GM18870 (cell line): ENCODE data around the gene XXYLT1.
"Not testable (repeated sequence)": the region's sequence is repeated elsewhere in the genome, so short reads cannot be mapped to it uniquely, and the experiment has no call there.

Source experiments
- ATAC-seq: cut with Tn5 transposase; IDR thresholded peaks from one replicate; pipeline ENCODE4 v1.9.1; 2021; ENCODE audit warnings: moderate library complexity; ENCODE audit not compliant: unreplicated experiment

The XXYLT1 gene

GRCh38 chr3:195187609-195188425 is 83.1 kb downstream of the XXYLT1 start:
- no peak for ATAC-seq

DNA sequence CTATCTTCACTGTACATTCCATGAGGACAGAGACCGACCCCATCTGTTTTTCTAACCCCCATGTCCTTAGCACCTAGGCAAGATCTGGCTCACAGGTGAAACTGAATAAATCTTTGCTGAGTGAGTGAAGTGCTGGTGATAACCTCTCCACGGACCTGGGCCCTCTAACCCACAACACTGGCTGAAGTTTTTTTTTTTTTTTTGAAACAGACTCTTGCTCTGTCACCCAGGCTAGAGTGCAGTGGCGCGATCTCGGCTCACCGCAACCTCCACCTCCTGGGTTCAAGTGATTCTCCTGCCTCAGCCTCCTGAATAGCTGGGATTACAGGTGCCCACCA is 84.3 kb downstream of the XXYLT1 start:
- not testable (repeated sequence) for ATAC-seq

DNA sequence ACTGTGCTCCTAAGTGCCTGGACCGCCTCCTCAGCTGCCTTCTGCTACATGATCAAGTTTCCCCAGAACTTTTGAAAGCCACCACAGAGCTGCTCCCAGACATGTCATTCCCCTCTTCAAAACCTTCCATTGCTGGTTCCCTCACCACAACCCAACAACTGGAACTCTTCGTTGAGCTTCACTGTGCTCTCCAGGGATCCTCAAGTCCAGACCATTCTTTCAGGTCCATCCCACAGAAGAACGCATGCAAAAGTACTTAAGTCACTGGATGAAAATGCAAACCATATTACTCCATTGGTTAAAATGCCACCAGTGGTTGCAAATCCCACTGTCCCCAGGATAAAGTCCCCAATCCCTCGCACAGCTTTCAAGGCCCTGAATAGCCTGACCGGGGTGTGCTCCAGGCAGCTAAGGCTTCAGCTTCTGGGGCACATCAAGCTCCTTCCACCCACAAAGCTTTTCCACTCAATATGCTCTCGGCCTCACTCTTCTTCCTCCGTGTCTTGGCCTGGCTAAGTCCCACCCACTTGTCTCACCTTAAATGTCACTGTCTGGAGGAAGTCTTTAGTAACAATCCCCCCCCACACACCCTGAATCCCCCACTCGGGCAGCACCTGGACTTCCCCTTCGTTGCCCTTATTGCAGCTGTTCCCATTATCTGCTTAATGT is 84.8 kb downstream of the XXYLT1 start:
- ATAC-seq: no peak

DNA sequence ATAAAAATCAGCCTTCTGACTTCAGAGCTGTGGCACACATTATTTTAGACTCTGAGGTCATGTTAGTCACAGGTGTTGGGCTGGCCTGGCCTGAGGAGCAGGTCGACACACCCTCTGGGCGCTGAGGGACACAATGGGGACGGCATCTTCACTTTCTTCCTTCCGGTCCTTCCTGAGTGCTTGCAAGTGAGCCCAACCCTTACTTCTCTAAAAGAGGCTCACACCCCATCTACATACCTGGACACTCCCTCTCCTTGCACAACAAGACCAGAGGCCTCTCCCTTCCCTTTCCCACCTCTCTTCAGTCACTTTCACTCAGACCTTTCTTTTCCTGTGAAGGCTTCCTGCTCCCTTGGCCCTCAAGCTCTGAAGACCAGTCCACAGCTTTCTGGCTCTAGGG is 85.4 kb downstream of the XXYLT1 start:
- ATAC-seq: no peak

DNA sequence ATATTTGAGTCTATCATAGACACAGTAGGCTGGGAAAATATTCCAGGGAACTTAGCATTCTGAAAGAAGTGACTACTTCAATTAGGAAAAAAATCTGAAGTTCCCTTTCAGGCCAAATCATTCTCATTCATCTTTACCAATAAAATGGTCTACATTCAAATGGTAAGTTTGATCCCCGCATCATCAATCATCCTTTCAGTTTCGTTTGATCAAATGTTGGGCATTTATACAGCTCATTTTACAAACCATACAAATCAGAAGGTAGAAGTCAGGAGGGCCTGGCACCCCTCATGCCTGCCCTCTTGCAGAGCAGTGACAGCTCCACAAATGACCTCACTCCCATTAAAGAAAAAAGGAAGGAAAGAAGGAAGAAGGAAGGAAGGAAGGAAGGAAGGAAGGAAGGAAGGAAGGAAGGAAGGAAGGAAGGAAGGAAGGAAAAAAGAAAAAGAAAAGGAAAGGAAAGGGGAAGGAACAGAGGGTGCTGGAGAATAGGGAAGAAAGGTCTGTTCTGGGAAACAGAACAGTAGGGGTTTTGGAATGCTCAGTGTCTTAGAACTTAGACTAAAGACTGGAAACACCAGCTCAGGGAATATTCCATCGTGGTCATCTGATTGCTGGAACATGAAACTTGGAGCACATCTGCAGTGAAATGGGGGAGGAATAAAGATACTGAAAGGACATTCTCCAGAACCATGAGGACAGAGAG is 86.1 kb downstream of the XXYLT1 start:
- ATAC-seq: no peak

GRCh38 chr3:195183071-195183776 is 87.7 kb downstream of the XXYLT1 start:
- no peak for ATAC-seq

DNA sequence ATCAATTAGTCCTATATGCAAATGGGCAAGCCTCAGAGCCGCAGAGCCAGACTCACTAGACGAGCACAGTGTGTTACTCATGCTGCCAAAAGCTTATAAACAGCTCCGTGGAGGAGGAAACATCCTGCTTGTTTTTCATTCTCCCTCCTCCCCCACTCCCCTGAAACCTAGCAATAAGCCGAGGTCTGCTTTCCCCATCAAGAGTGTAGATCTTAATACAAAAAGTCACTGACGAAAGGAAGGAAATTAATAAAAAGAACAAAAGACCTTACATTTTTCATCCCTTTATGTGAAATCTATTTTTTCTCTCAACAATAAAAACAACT is 88.5 kb downstream of the XXYLT1 start:
- no peak for ATAC-seq

- ATAC-seq: no peak
Observed at GRCh38 chr3:195181741-195182469, 89.1 kb downstream of the XXYLT1 start.

GRCh38 chr3:195181113-195181498 is 89.9 kb downstream of the XXYLT1 start:
- ATAC-seq: no peak

- ATAC-seq: no peak
Observed at GRCh38 chr3:195180490-195181112, 90.4 kb downstream of the XXYLT1 start.

GRCh38 chr3:195179776-195180489 is 91.0 kb downstream of the XXYLT1 start:
- no peak for ATAC-seq

GRCh38 chr3:195178124-195178910 is 92.6 kb downstream of the XXYLT1 start:
- ATAC-seq: no peak

GRCh38 chr3:195177422-195178123 is 93.4 kb downstream of the XXYLT1 start:
- no peak for ATAC-seq

- ATAC-seq: no peak
Observed at GRCh38 chr3:195176776-195177175, 94.2 kb downstream of the XXYLT1 start.

DNA sequence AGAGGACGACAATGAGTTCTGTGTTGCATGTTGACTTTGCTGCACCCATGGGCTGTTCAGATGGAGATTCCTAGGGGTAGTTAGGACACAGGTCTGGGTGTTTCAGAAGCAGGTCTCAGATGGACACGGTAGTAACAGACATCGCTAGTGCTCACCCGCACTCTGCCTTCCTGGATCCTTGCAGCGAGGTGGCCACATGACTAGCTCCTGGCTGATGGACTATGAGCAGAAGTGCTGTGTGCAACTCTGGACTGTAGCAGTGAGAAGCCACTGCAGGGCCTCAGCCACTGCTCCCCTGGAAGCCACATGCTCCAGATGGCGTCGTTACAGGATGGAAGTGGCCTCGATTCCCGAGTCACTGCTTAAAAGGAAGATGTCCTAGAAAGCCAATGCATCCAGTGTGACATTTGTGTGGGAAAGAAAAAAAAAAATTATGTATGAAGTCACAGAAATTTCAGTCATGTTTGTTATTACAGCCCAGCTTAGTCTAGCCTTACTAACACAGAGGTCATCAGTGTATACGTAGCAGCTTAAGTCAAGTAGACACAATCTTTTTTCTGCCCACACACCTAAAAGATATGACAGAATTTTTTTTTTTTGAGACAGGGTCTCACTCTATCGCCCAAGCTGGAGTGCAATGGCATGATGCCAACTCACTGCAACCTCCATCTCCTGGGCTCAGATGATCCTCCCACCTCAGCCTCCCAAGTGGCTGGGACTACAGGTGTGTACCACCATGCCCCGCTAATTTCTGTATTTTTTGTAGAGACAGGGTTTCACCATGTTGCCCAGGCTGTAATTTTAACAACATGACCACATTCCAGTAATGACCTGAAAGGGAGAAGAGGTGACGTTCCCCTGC is 95.3 kb downstream of the XXYLT1 start:
- no peak for ATAC-seq

DNA sequence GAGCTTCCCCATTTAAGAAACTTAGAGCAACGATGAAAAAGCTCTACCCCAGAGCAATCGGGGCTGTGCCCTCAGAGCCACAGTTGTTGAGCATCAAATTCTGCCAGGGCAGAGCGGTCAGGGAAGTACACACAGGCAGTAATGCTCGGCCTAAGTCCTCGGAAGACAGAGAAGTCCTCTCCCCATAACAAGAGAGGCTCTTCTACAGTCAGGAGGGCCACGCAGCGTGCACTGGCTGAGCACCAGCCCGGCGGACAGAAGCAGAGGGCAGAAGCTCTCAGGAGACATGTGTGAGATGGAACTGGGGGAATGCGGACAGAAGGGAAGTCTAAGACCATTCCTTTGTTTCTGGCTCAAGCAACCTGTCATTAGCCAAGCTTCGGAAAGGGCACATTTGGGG is 95.9 kb downstream of the XXYLT1 start:
- no peak for ATAC-seq

DNA sequence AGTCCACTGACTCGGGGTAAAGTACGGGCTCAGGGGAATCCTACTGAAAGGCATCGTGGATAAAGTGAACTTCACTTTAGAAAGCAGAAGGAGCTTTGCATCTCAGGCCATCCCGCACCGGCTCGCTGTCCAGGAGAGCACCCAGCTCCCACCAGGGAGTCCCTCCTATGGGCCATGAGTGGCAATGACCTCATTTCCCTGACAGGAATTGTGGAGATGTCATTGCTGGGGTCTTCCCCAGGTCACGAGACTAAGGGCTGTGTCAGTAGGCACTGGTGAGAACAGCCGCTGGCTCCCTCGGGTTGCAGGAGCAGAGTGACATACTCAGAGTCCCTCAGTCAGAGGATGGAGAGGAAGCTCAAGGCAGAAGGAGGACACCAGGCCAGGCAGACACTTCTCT is 97.3 kb downstream of the XXYLT1 start:
- no peak for ATAC-seq
